HL-60 (cell line): ENCODE measurements around the gene CCNYL1.

Source experiments
- DNase-seq, 2 experiments: peaks; one replicate each; pipeline ENCODE4 v3.0.0-alpha.2; 2010 to 2020; ENCODE audit warnings: low read depth in 1 of 2, low spot score in 1 of 2
- H3K27ac ChIP-seq: fragments of 250-450 bp; sonication (Bioruptor Pico); replicated peaks from 2 replicates; pipeline ENCODE4 v1.5.1; 2020; ENCODE audit warnings: mild to moderate bottlenecking, moderate library complexity
- H3K27me3 ChIP-seq: fragments of 250-450 bp; sonication (Bioruptor Pico); 2 replicates; pipeline ENCODE4 v1.5.1; 2021; ENCODE audit warnings: mild to moderate bottlenecking, moderate library complexity; ENCODE audit not compliant: insufficient read depth, poor library complexity, severe bottlenecking
- H3K4me3 ChIP-seq: replicated peaks from 2 replicates; pipeline ENCODE4 v1.5.1; 2011; ENCODE audit warnings: mild to moderate bottlenecking, control low read depth, low read length; ENCODE audit not compliant: insufficient read depth
- GABPA ChIP-seq: IDR thresholded peaks from 2 replicates; pipeline ENCODE4 v1.6.1; 2012; ENCODE audit warnings: low read depth
- POLR2AphosphoS5 ChIP-seq: IDR thresholded peaks from 2 replicates; pipeline ENCODE4 v1.6.1; 2012; ENCODE audit warnings: low read depth
- SPI1 ChIP-seq: IDR thresholded peaks from 2 replicates; pipeline ENCODE4 v1.6.1; 2012; ENCODE audit warnings: low read depth, mild to moderate bottlenecking, borderline replicate concordance
- TF ChIP-seq, protein P1 (sequence below): IDR thresholded peaks from 2 replicates; pipeline ENCODE4 v1.6.1; 2012; ENCODE audit warnings: low read depth; ENCODE audit not compliant: insufficient replicate concordance
- TF ChIP-seq, protein P2 (sequence below): IDR thresholded peaks from one replicate; pipeline ENCODE4 v1.5.1; 2011; ENCODE audit warnings: low read length, control low read depth, inconsistent platforms; ENCODE audit not compliant: insufficient read depth

Gene CCNYL1

DNA sequence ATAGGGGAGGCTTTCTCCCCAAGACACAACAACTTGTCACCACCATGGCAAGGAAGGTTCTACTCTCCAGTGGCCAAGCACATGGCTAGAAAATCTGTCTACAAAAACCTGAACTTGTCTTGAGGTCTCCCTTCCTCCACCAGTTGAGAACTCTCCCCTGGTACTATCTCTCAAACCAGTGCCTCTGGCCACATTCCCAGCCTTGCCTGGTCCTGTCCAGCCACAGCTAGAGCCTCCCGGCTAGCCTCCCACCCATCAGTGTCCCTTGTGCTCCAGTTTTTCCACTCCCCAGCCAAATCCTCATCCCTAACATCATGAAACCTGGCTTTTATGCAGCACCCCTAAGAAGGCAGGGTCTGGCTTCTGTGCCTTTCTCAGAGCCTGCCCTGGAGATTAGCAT is 79.5 kb downstream of the CCNYL1 start:
- Histone ChIP-seq H3K27ac (no peak overlapping the region), H3K4me3 (no peak overlapping the region), H3K27me3 (no peaks in the 10 kb centered on the region)
- TF ChIP-seq POLR2AphosphoS5 (no peak), GABPA (no peak), SPI1 (no peak)
- TF ChIP-seq, protein P1, sequence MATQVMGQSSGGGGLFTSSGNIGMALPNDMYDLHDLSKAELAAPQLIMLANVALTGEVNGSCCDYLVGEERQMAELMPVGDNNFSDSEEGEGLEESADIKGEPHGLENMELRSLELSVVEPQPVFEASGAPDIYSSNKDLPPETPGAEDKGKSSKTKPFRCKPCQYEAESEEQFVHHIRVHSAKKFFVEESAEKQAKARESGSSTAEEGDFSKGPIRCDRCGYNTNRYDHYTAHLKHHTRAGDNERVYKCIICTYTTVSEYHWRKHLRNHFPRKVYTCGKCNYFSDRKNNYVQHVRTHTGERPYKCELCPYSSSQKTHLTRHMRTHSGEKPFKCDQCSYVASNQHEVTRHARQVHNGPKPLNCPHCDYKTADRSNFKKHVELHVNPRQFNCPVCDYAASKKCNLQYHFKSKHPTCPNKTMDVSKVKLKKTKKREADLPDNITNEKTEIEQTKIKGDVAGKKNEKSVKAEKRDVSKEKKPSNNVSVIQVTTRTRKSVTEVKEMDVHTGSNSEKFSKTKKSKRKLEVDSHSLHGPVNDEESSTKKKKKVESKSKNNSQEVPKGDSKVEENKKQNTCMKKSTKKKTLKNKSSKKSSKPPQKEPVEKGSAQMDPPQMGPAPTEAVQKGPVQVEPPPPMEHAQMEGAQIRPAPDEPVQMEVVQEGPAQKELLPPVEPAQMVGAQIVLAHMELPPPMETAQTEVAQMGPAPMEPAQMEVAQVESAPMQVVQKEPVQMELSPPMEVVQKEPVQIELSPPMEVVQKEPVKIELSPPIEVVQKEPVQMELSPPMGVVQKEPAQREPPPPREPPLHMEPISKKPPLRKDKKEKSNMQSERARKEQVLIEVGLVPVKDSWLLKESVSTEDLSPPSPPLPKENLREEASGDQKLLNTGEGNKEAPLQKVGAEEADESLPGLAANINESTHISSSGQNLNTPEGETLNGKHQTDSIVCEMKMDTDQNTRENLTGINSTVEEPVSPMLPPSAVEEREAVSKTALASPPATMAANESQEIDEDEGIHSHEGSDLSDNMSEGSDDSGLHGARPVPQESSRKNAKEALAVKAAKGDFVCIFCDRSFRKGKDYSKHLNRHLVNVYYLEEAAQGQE: no peak
- TF ChIP-seq, protein P2, sequence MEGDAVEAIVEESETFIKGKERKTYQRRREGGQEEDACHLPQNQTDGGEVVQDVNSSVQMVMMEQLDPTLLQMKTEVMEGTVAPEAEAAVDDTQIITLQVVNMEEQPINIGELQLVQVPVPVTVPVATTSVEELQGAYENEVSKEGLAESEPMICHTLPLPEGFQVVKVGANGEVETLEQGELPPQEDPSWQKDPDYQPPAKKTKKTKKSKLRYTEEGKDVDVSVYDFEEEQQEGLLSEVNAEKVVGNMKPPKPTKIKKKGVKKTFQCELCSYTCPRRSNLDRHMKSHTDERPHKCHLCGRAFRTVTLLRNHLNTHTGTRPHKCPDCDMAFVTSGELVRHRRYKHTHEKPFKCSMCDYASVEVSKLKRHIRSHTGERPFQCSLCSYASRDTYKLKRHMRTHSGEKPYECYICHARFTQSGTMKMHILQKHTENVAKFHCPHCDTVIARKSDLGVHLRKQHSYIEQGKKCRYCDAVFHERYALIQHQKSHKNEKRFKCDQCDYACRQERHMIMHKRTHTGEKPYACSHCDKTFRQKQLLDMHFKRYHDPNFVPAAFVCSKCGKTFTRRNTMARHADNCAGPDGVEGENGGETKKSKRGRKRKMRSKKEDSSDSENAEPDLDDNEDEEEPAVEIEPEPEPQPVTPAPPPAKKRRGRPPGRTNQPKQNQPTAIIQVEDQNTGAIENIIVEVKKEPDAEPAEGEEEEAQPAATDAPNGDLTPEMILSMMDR: no peak
- DNase-seq: no peak

DNA sequence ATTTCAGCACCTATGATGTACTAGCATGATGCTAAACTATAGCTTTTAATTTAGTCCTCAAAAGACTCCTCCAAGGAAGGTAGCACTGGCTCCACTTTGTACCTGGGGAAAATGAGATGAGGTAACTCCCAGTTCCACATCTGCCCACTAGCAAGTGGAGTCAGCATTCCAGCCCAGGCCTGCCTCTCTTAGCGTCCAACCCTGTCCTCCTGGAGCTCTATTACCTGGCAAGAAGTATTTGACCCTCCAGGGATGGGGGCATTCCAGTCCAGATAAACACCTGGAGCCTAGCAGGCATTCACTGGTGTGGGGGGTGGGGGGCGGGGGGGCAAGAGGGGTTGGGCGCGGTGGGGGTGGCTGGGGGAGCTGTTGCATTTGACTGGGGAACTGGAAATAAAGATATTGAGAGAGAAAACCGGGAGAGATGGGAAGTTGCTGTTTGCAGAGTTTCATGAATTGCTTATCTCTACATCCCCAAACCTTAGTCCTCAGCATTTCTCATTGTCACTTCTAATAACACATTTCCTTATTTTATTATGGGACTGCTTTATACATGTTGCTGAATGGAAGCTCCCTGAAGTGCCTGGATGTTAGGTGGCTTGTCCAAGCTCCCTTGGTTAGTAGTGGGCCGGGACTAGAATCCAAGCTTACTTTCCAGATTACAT is 80.3 kb downstream of the CCNYL1 start:
- DNase-seq: no peak
- Histone ChIP-seq H3K27ac (no peak overlapping the region), H3K4me3 (no peak overlapping the region), H3K27me3 (no peaks in the 10 kb centered on the region)
- TF ChIP-seq GABPA (no peak), POLR2AphosphoS5 (no peak)
- TF ChIP-seq, protein P1: no peak

DNA sequence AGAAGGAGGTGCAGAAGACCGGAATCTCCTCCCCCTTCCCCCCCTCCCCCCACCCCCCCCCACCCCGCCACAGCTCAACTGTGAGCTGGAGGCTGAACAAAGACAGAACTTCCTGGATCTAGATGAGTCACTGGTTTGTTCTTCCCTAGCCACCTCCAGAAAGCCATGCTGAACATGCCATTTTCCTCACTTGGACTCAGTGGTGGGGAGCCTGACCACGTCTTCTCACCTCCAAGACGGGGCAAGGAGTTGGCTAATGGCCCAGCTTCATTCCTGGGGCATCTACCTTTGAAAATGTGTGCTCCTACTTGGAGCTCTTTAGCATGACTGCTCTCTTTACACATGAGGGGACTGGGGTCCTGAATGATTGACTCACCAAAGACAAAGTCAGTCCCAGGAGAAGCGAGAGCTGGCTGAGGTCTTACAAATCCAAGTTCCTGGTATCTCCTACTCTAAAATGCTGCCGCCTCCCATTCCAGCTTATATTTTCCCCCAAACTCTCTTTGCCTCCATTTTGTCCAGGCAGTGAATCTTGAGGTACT is 80.9 kb downstream of the CCNYL1 start:
- Histone ChIP-seq H3K27ac (peak overlapping the region; percentile 49), H3K27me3 (no peaks in the 10 kb centered on the region), H3K4me3 (no peak overlapping the region)
- peak in 1 of 2 experiments; percentile 53 for DNase-seq
- no peak for TF ChIP-seq GABPA
- peak; percentile 39; the same call in 1 of the 2 replicates for TF ChIP-seq POLR2AphosphoS5

DNA sequence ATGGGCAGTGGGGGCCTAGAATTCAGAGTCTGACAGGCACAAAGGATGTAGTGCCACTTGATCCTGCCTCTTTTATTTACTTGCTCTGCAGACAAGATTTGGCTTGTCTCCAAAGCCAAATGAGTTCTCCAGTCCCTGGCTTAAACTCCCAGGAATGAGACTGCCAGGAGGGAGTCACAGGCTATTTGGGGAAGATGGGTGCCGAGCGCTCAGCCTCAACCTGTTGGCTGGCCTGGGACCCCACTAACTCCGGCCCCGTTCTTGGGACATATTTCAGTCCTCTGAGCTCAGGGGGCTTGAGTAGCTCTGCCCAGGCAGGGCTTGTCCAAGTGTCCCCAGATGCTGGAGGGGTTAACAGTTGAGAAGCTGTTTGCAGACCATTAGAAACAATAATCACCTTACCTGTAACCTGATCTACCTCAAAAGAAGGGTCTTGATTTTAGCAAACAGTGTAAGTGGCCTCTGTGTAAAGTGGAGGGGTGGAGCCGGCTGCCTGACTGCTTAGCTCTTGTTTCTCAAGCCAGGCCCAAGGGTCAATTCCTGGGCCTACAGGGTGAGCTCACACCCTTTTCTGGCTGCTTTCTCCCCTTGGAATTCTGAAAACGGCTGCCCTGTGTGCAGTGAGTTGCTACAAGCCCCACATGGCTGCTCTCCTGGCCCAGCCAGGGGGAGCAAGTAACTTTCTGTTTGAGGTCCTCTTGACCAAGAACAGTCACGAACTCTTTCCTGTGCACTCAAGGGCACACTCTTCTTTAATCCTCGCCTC is 85.3 kb downstream of the CCNYL1 start:
- DNase-seq: no peak
- no peak overlapping the region for H3K4me3 ChIP-seq
- TF ChIP-seq POLR2AphosphoS5 (no peak), GABPA (no peak), SPI1 (no peak)
- TF ChIP-seq, protein P2: no peak
- TF ChIP-seq, protein P1: no peak
- no peaks in the 10 kb centered on the region for H3K27me3 ChIP-seq
- H3K27ac ChIP-seq: no peak overlapping the region
